Kidney (tissue), 14 donors: Measurements from ENCODE around the gene ATF7IP. TPM values are rescaled to one million over a fixed set of nuclear protein-coding genes. Genes with fewer than 3 reads are reported as not detected.
A peak's percentile ranks its signal among the peaks of the same experiment; 100 is the strongest.

Experiments
- DNase-seq, 5 donors: peaks; one replicate each; pipeline ENCODE4 v3.0.0-alpha.2; 2013 to 2020
- FAIRE-seq: peaks from 2 replicates; lab custom pipeline; 2012; peaks lifted over from hg19 to GRCh38; lab: Jason Lieb, UNC
- H3K27ac ChIP-seq, 2 donors: one replicate each; pipeline ENCODE4 v1.7.0; 2013; ENCODE audit warnings: low read depth in 2 of 2, low read length in 2 of 2, inconsistent platforms in 1 of 2
- H3K27me3 ChIP-seq: one replicate; pipeline ENCODE4 v1.7.1; 2013; ENCODE audit warnings: low read length, inconsistent platforms; ENCODE audit not compliant: control insufficient read depth, insufficient read depth
- H3K36me3 ChIP-seq, 3 donors: one replicate each; pipeline versions ENCODE4 v1.7.0 to v1.7.1; 2013; ENCODE audit warnings: low read length in 3 of 3, control low read depth in 1 of 3, inconsistent platforms in 1 of 3; ENCODE audit not compliant: insufficient read depth in 3 of 3, control insufficient read depth in 2 of 3
- H3K4me1 ChIP-seq, 3 donors: one replicate each; pipeline versions ENCODE4 v1.7.0 to v1.7.1; 2013; ENCODE audit warnings: low read length in 3 of 3, inconsistent platforms in 1 of 3, low read depth in 1 of 3; ENCODE audit not compliant: control insufficient read depth in 2 of 3, insufficient read depth in 2 of 3
- H3K4me3 ChIP-seq, 3 donors: one replicate each; pipeline versions ENCODE4 v1.7.0 to v1.8.1; 2013; ENCODE audit warnings: low read length in 3 of 3, control low read depth in 1 of 3, inconsistent platforms in 1 of 3
- H3K9ac ChIP-seq, 3 donors: one replicate each; pipeline versions ENCODE4 v1.7.0 to v1.7.1; 2013; ENCODE audit warnings: low read length in 3 of 3, control low read depth in 1 of 3, inconsistent platforms in 1 of 3
- H3K9me3 ChIP-seq, 3 donors: one replicate each; pipeline versions ENCODE4 v1.7.0 to v1.7.1; 2013; ENCODE audit warnings: low read length in 3 of 3, control low read depth in 1 of 3, inconsistent platforms in 1 of 3; ENCODE audit not compliant: control insufficient read depth in 2 of 3, insufficient read depth in 1 of 3
- CTCF ChIP-seq: IDR thresholded peaks from 3 replicates; pipeline ENCODE4 v1.5.1; 2012; ENCODE audit warnings: mild to moderate bottlenecking, moderate library complexity, borderline replicate concordance; ENCODE audit not compliant: insufficient read depth; ENCODE audit errors: extremely low read depth
- intact Hi-C: fragments of 100-400 bp; cut with DNase I; formaldehyde crosslinking; loops from one replicate; pipeline ENCODE4 v1.11.1; 2022
- polyA plus RNA-seq: library from polyadenylated mRNA; stranded (reverse); fragments of 350-450 nt; fragmentation: Illumina TruSeq; extraction: RNeasy Lipid Tissue Mini Kit (QIAGEN cat#74804); gene quantifications from one replicate; pipeline ENCODE4 v1.2.3, GENCODE V29; 2014; ENCODE audit warnings: low read depth, low replicate concordance; ENCODE audit not compliant: insufficient read depth
- total RNA-seq: library from RNA; stranded (reverse); fragmentation: NEBNext Ultra II Directional; extraction: Animal tissue kit (Norgen Biotek cat#: 25700); gene quantifications from one replicate; pipeline ENCODE4 v1.2.1, GENCODE V29; 2021
- donor health status: control.
- donor health status: control.
- donor health status: control.
- donor health status: control.
- donor health status: control.
- donor health status: DM: yes; HTN: yes; CAD: no.
- donor health status: Normal renal cell carcinoma (clear cell type).

ATF7IP gene
- total and polyA plus RNA-seq, 2 donors from 2014 or later: 6.3 to 97.1 TPM

GRCh38 chr12:14450479-14450878, 85.0 kb downstream of the ATF7IP start:
- Histone ChIP-seq H3K36me3 (peaks cover 10 to 14% (median 13%) of the 10 kb centered on the region in 3 donors), H3K9ac (no peak overlapping the region), H3K27ac (no peak overlapping the region), H3K4me1 (peaks cover 0 to 3% (median 0%) of the 10 kb centered on the region in 3 donors), H3K4me3 (no peak overlapping the region), H3K27me3 (no peaks in the 10 kb centered on the region), H3K9me3 (peaks cover 0 to 1% (median 0%) of the 10 kb centered on the region in 3 donors)
- no peak for TF ChIP-seq CTCF
- DNase-seq (no peak), FAIRE-seq (peak; percentile 23)
- intact Hi-C loops: no loop called here

- DNase-seq (no peak), FAIRE-seq (no peak)
- H3K36me3 ChIP-seq: peaks cover 10 to 20% (median 13%) of the 10 kb centered on the region in 3 donors
- H3K27me3 ChIP-seq: no peaks in the 10 kb centered on the region
- no peak overlapping the region for H3K27ac ChIP-seq
- no peak overlapping the region for H3K9ac ChIP-seq
- TF ChIP-seq CTCF: no peak
- no peak overlapping the region for H3K4me3 ChIP-seq
- intact Hi-C loops: no loop called here
- H3K9me3 ChIP-seq: peaks cover 0 to 1% (median 0%) of the 10 kb centered on the region in 3 donors
- peaks cover 0 to 3% (median 0%) of the 10 kb centered on the region in 3 donors for H3K4me1 ChIP-seq
Observed at GRCh38 chr12:14452336-14452735, 86.9 kb downstream of the ATF7IP start.

GRCh38 chr12:14452865-14453264, 87.4 kb downstream of the ATF7IP start:
- H3K9ac ChIP-seq: no peak overlapping the region
- H3K9me3 ChIP-seq: peaks cover 0 to 1% (median 0%) of the 10 kb centered on the region in 3 donors
- H3K36me3 ChIP-seq: peaks cover 7 to 20% (median 13%) of the 10 kb centered on the region in 3 donors
- H3K27ac ChIP-seq: no peak overlapping the region
- H3K4me1 ChIP-seq: peaks cover 0 to 3% (median 0%) of the 10 kb centered on the region in 3 donors
- intact Hi-C loops: no loop called here
- no peak for TF ChIP-seq CTCF
- DNase-seq (no peak), FAIRE-seq (no peak)
- H3K4me3 ChIP-seq: no peak overlapping the region
- no peaks in the 10 kb centered on the region for H3K27me3 ChIP-seq
